A549 (cell line): ENCODE results near the gene UTY. TPM values are rescaled to one million over a fixed set of nuclear protein-coding genes. Genes with fewer than 3 reads are reported as not detected.

Experiments
- ATAC-seq, 2 experiments: fragments of 200-7000 bp in 1 of 2; fragments of >200 bp in 1 of 2; cut with Nextera tagmentation in 1 of 2; cut with Tn5 transposase in 1 of 2; 3 replicates each; pipeline versions ENCODE4 v1.8.0 to v1.9.1; 2018 to 2020; ENCODE audit warnings: mild to moderate bottlenecking in 1 of 2, moderate library complexity in 1 of 2
- CTCF ChIA-PET: fragments of 300-600 bp; sonication (Branson Sonifier 250); formaldehyde crosslinking; extraction: SDS; loops from one replicate; lab custom pipeline; 2021; ENCODE audit warnings: antibody characterized with exemption, inconsistent platforms; lab: Yijun Ruan, JAX
- POLR2A ChIA-PET: fragments of 350-600 bp; formaldehyde crosslinking; extraction: SDS; loops from one replicate; lab custom pipeline; 2021; ENCODE audit warnings: antibody characterized with exemption, inconsistent platforms; lab: Yijun Ruan, JAX
- DNase-seq, 2 experiments: peaks; one replicate each; pipeline versions ENCODE4 v3.0.0 to v3.0.0-alpha.2; 2011 to 2016; ENCODE audit warnings: low read depth in 1 of 2, low spot score in 1 of 2
- FAIRE-seq: peaks from 2 replicates; lab custom pipeline; 2011; peaks lifted over from hg19 to GRCh38; lab: Jason Lieb, UNC
- H3K27ac ChIP-seq, 2 experiments: fragments of >200 bp; sonication (Bioruptor Twin); formaldehyde crosslinking; 3 replicates each; pipeline ENCODE4 v1.5.1; 2016 to 2017
- H3K4me1 ChIP-seq: fragments of >200 bp; sonication (Bioruptor Twin); formaldehyde crosslinking; 3 replicates; pipeline ENCODE4 v1.6.1; 2016
- H3K4me2 ChIP-seq: fragments of >200 bp; sonication (Bioruptor Twin); formaldehyde crosslinking; 3 replicates; pipeline ENCODE4 v1.6.1; 2016
- H3K4me3 ChIP-seq: fragments of >200 bp; sonication (Bioruptor Twin); formaldehyde crosslinking; 3 replicates; pipeline ENCODE4 v1.5.1; 2016
- H3K9me3 ChIP-seq: fragments of >200 bp; sonication (Bioruptor Twin); formaldehyde crosslinking; 3 replicates; pipeline ENCODE4 v1.6.1; 2016
- BCL3 ChIP-seq: fragments of >200 bp; sonication (Bioruptor Twin); formaldehyde crosslinking; IDR thresholded peaks from 3 replicates; pipeline ENCODE4 v1.6.1; 2016
- CBX2 ChIP-seq: fragments of 200-600 bp; sonication (generic); IDR thresholded peaks from 2 replicates; pipeline ENCODE4 v1.6.1; 2016; ENCODE audit warnings: low read depth, mild to moderate bottlenecking, borderline replicate concordance
- CBX8 ChIP-seq: fragments of 200-600 bp; sonication (generic); IDR thresholded peaks from 2 replicates; pipeline ENCODE4 v1.6.1; 2016
- CEBPB ChIP-seq, 2 experiments: fragments of >200 bp in 1 of 2; sonication (Bioruptor Twin) in 1 of 2; formaldehyde crosslinking in 1 of 2; IDR thresholded peaks; 2 replicates each; pipeline ENCODE4 v1.6.1; 2012 to 2016
- CHD2 ChIP-seq: fragments of 150-350 bp; IDR thresholded peaks from 2 replicates; pipeline ENCODE4 v1.6.1; 2014; ENCODE audit warnings: low read length; ENCODE audit not compliant: partially characterized antibody
- CHD4 ChIP-seq: fragments of 200-600 bp; sonication (generic); IDR thresholded peaks from 2 replicates; pipeline ENCODE4 v1.6.1; 2016; ENCODE audit warnings: antibody characterized with exemption, mild to moderate bottlenecking, borderline replicate concordance
- E2F6 ChIP-seq: IDR thresholded peaks from 2 replicates; pipeline ENCODE4 v1.6.1; 2012; ENCODE audit warnings: low read depth, borderline replicate concordance
- EHF ChIP-seq: fragments of 250-450 bp; sonication (Bioruptor Pico); IDR thresholded peaks from 2 replicates; pipeline ENCODE4 v1.5.0; 2020; ENCODE audit warnings: mild to moderate bottlenecking
- EP300 ChIP-seq, 2 experiments: fragments of >200 bp; sonication (Bioruptor Twin); formaldehyde crosslinking; IDR thresholded peaks; 2 replicates in 1 of 2; 3 replicates in 1 of 2; pipeline ENCODE4 v1.6.1; 2016 to 2017
- HMGXB4 ChIP-seq: fragments of 250-450 bp; sonication (Bioruptor Pico); IDR thresholded peaks from 2 replicates; pipeline ENCODE4 v1.5.0; 2021; ENCODE audit warnings: mild to moderate bottlenecking, moderate library complexity, borderline replicate concordance
- HOXA7 ChIP-seq: fragments of 250-450 bp; sonication (Bioruptor Pico); IDR thresholded peaks from 2 replicates; pipeline ENCODE4 v1.5.0; 2020; ENCODE audit warnings: mild to moderate bottlenecking, moderate library complexity
- HOXB13 ChIP-seq: fragments of 250-450 bp; sonication (Bioruptor Pico); IDR thresholded peaks from 2 replicates; pipeline ENCODE4 v1.5.0; 2020; ENCODE audit warnings: low read depth, mild to moderate bottlenecking, moderate library complexity
- HOXB5 ChIP-seq: fragments of 250-450 bp; sonication (Bioruptor Pico); IDR thresholded peaks from 2 replicates; pipeline ENCODE4 v1.5.0; 2020; ENCODE audit warnings: mild to moderate bottlenecking, moderate library complexity
- KDM1A ChIP-seq: fragments of 200-600 bp; sonication (generic); IDR thresholded peaks from 2 replicates; pipeline ENCODE4 v1.6.1; 2016; ENCODE audit warnings: low read depth, mild to moderate bottlenecking
- MAZ ChIP-seq: fragments of 150-350 bp; IDR thresholded peaks from 2 replicates; pipeline ENCODE4 v1.6.1; 2014; ENCODE audit warnings: antibody characterized with exemption, low read depth, low read length, borderline replicate concordance
- NPAS2 ChIP-seq: fragments of 250-450 bp; sonication (Bioruptor Pico); IDR thresholded peaks from 2 replicates; pipeline ENCODE4 v1.8.0; 2022; ENCODE audit warnings: mild to moderate bottlenecking, moderate library complexity, borderline replicate concordance
- POLR2A ChIP-seq: IDR thresholded peaks from 2 replicates; pipeline ENCODE4 v1.6.1; 2012; ENCODE audit warnings: mild to moderate bottlenecking, low read length
- RCOR1 ChIP-seq: fragments of 150-350 bp; IDR thresholded peaks from 2 replicates; pipeline ENCODE4 v1.6.1; 2014; ENCODE audit warnings: antibody characterized with exemption, low read length, low read depth
- RNF2 ChIP-seq: fragments of 200-600 bp; sonication (generic); IDR thresholded peaks from 2 replicates; pipeline ENCODE4 v1.6.1; 2016; ENCODE audit warnings: low read depth, mild to moderate bottlenecking, antibody characterized with exemption, moderate library complexity, borderline replicate concordance
- TP53 ChIP-seq: fragments of 250-450 bp; sonication (Bioruptor Pico); IDR thresholded peaks from 2 replicates; pipeline ENCODE4 v1.5.0; 2021; ENCODE audit warnings: mild to moderate bottlenecking, moderate library complexity
- ZNF302 ChIP-seq: fragments of 250-450 bp; sonication (Bioruptor Pico); IDR thresholded peaks from 2 replicates; pipeline ENCODE4 v1.9.0; 2021; ENCODE audit warnings: inconsistent platforms, mild to moderate bottlenecking, moderate library complexity
- ZSCAN20 ChIP-seq: fragments of 250-450 bp; sonication (Bioruptor Pico); IDR thresholded peaks from 2 replicates; pipeline ENCODE4 v1.8.0; 2022; ENCODE audit warnings: mild to moderate bottlenecking, moderate library complexity
- WGBS: methylation state at CpG from one replicate; pipeline ENCODE4 v1.1.6; 2017; ENCODE audit errors: missing lambda C conversion rate; 5-methylcytosine and 5-hydroxymethylcytosine counted together
- polyA plus RNA-seq, 4 experiments: library from polyadenylated mRNA; depleted of rRNA in 3 of 4; stranded (reverse); fragments of >200 nt; fragmentation: RNase III in 1 of 4; extraction: RNeasy Plus Mini Kit Qiagen cat#74134 plus additional on column Dnase treatment in 1 of 4; gene quantifications; 2 replicates in 3 of 4; 3 replicates in 1 of 4; pipeline ENCODE4 v1.2.3, GENCODE V29; 2011 to 2017
- TF ChIP-seq, protein P1 (sequence below): fragments of 250-450 bp; sonication (Bioruptor Pico); IDR thresholded peaks from 2 replicates; pipeline ENCODE4 v1.5.0; 2020; ENCODE audit warnings: low read depth, mild to moderate bottlenecking, moderate library complexity

The UTY gene
- polyA plus RNA-seq, 2 of the 4 experiments (the other 2 are of a cell fraction): 2.9 to 12.5 TPM

GRCh38 chrY:13479121-13479711, 617 bp downstream of the UTY start (continued):
- TF ChIP-seq ZNF302 (CRISPR knock-in tag): no peak
- TF ChIP-seq TP53: no peak
- TF ChIP-seq BCL3: no peak

DNA sequence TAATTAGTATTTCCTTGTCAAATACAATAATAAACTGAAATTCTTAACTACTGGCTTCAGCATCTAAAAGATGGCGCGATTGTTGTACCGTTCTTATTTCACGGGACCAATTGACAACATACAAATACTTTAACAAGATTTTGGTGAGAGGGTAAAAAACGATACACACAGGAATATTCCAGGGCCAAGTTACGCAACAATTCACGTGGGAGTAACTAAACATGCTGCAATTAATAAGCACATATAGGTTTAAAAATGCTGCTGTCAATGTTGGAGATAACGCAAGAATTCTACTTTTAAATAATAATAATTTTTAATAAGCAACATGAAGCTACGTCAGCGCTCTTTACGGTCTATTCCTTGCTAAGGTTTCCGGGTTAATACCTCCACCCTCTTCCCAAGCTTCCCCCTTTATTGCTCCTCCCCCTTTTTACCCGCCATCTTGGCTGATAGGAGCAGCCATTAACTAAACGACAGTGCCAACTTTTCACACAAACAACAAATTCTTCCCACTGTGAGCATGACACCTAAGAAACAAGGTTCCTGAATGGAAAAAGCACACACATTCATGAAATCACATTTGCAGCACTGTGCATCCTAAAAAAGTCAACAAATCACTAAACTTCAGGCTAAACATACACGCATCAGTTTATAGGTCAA, 1.6 kb downstream of the UTY start:
- under 1% methylated on average over 15 of the region's 15 CpGs for WGBS
- ChIA-PET POLR2A (no interaction called here), CTCF (no interaction called here)
- DNase-seq (peak; percentile 32 to 78), ATAC-seq (peak; percentile 74 to 77; a peak in 4 of 6 replicates), FAIRE-seq (no peak)
- Histone ChIP-seq H3K4me2 (peak overlapping the region; percentile 49), H3K9me3 (no peaks in the 10 kb centered on the region), H3K4me1 (peaks cover 12% of the 10 kb centered on the region; the same call in 1 of the 3 replicates), H3K4me3 (peak overlapping the region; percentile 84), H3K27ac (peak overlapping the region; percentile 92 to 95)
- no peak for TF ChIP-seq CHD2
- TF ChIP-seq CBX2: no peak
- TF ChIP-seq E2F6: no peak
- TF ChIP-seq EHF (CRISPR knock-in tag): no peak
- TF ChIP-seq HOXA7 (CRISPR knock-in tag): no peak
- no peak for TF ChIP-seq HOXB13 (CRISPR knock-in tag)
- TF ChIP-seq ZNF302 (CRISPR knock-in tag): no peak
- no peak for TF ChIP-seq ZSCAN20 (CRISPR knock-in tag)
- no peak for TF ChIP-seq RNF2
- no peak for TF ChIP-seq MAZ

- DNase-seq: no peak
- TF ChIP-seq TP53 (no peak), CHD2 (no peak), EP300 (IDR thresholded peaks at IDR 0.05) (no peak), HOXA7 (CRISPR knock-in tag) (no peak), CEBPB (IDR thresholded peaks at IDR 0.05) (no peak), HMGXB4 (CRISPR knock-in tag) (no peak), CBX8 (no peak), CHD4 (no peak), POLR2A (no peak), HOXB5 (CRISPR knock-in tag) (no peak), RCOR1 (no peak), NPAS2 (CRISPR knock-in tag) (no peak), KDM1A (no peak), ZNF302 (CRISPR knock-in tag) (no peak)
- TF ChIP-seq, protein P1, sequence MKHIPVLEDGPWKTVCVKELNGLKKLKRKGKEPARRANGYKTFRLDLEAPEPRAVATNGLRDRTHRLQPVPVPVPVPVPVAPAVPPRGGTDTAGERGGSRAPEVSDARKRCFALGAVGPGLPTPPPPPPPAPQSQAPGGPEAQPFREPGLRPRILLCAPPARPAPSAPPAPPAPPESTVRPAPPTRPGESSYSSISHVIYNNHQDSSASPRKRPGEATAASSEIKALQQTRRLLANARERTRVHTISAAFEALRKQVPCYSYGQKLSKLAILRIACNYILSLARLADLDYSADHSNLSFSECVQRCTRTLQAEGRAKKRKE: no peak
- 18% methylated on average over 2 of the region's 2 CpGs for WGBS
- H3K27ac ChIP-seq: no peak overlapping the region
- no peak for FAIRE-seq
- ChIA-PET CTCF (no interaction called here), POLR2A (no interaction called here)
- H3K4me1 ChIP-seq: peaks cover 12% of the 10 kb centered on the region; the same call in 1 of the 3 replicates
- ATAC-seq: no peak
- no peaks in the 10 kb centered on the region for H3K9me3 ChIP-seq
- H3K4me2 ChIP-seq: peak overlapping the region; percentile 23; the same call in 1 of the 3 replicates
- H3K4me3 ChIP-seq: no peak overlapping the region
These were observed 4.8 kb downstream of the UTY start for GRCh38 chrY:13474997-13475396.
